GM06990 (cell line): ENCODE measurements around the gene ZFHX2.
"Not testable (repeated sequence)": the region's sequence is repeated elsewhere in the genome, so short reads cannot be mapped to it uniquely, and the experiment has no call there.

ENCODE experiments used
- DNase-seq: peaks from one replicate; pipeline ENCODE4 v3.0.0-alpha.2; 2011; ENCODE audit not compliant: insufficient read length; ENCODE audit errors: extremely low read depth
- H3K27me3 ChIP-seq: replicated peaks from 2 replicates; pipeline ENCODE4 v1.6.0; 2011; ENCODE audit warnings: low read length; ENCODE audit not compliant: control insufficient read depth, insufficient read depth
- H3K36me3 ChIP-seq: 2 replicates; pipeline ENCODE4 v1.5.1; 2011; ENCODE audit warnings: low read length; ENCODE audit not compliant: control insufficient read depth, insufficient read depth
- H3K4me3 ChIP-seq: replicated peaks from 2 replicates; pipeline ENCODE4 v1.5.1; 2011; ENCODE audit warnings: low read depth, mild to moderate bottlenecking, control low read depth, low read length
- CTCF ChIP-seq: IDR thresholded peaks from 2 replicates; pipeline ENCODE4 v1.5.1; 2011; ENCODE audit warnings: low read length, control low read depth, mild to moderate bottlenecking, inconsistent platforms; ENCODE audit not compliant: insufficient read depth, poor library complexity, severe bottlenecking

Gene ZFHX2

GRCh38 chr14:23588884-23589598, 37.5 kb upstream of the ZFHX2 start:
- no peak overlapping the region for H3K4me3 ChIP-seq
- H3K36me3 ChIP-seq = no peaks in the 10 kb centered on the region
- H3K27me3 ChIP-seq = no peaks in the 10 kb centered on the region
- peak; percentile 94 for TF ChIP-seq CTCF
- peak; percentile 65 for DNase-seq

- H3K36me3 ChIP-seq, H3K27me3 ChIP-seq, DNase-seq, H3K4me3 ChIP-seq: not testable (repeated sequence)
Measured at GRCh38 chr14:23584527-23585203, 33.1 kb upstream of the ZFHX2 start.

GRCh38 chr14:23583761-23584526, 32.4 kb upstream of the ZFHX2 start:
- not testable (repeated sequence) for H3K4me3 ChIP-seq, DNase-seq, H3K27me3 ChIP-seq, H3K36me3 ChIP-seq

- DNase-seq = no peak
Measured at GRCh38 chr14:23582906-23583760, 31.6 kb upstream of the ZFHX2 start.

GRCh38 chr14:23580948-23581281, 29.4 kb upstream of the ZFHX2 start:
- DNase-seq = no peak
- no peaks in the 10 kb centered on the region; the same call in 1 of the 2 replicates for H3K27me3 ChIP-seq

More at GRCh38 chr14:23582906-23583760, 31.6 kb upstream of the ZFHX2 start:
- H3K36me3 ChIP-seq = no peaks in the 10 kb centered on the region
- H3K4me3 ChIP-seq = no peak overlapping the region
- no peaks in the 10 kb centered on the region for H3K27me3 ChIP-seq
- no peak for TF ChIP-seq CTCF

More at GRCh38 chr14:23580948-23581281, 29.4 kb upstream of the ZFHX2 start:
- no peak for TF ChIP-seq CTCF
- H3K36me3 ChIP-seq = no peaks in the 10 kb centered on the region
- no peak overlapping the region for H3K4me3 ChIP-seq
